Activated CD8-positive, alpha-beta memory T cell treated with anti-CD3 and anti-CD28 coated beads, Interleukin-2, amount 10 ng/mL, durations not matched to agents 7 days and 5 days (primary cell): ENCODE results near the gene WNT3A. TPM values are rescaled to one million over a fixed set of nuclear protein-coding genes. Genes with fewer than 3 reads are reported as not detected.
A peak's percentile ranks its signal among the peaks of the same experiment; 100 is the strongest.

Experiments
- ATAC-seq: fragments of 150-1000 bp; cut with Tn5 transposase; one replicate; pipeline ENCODE4 v1.10.0; 2021; ENCODE audit warnings: moderate library complexity
- CTCF ChIA-PET: fragments of 350-600 bp; sonication (Branson Sonifier 250); formaldehyde crosslinking; loops from one replicate; lab custom pipeline; 2021; ENCODE audit warnings: antibody characterized with exemption; lab: Charles Lee
- DNase-seq: peaks from one replicate; pipeline ENCODE4 v3.0.0-alpha.2; 2020
- H3K27ac Mint-ChIP-seq: one replicate; pipeline ENCODE4 v1.8.0; 2021; ENCODE audit warnings: mild to moderate bottlenecking, mixed read lengths
- H3K27me3 Mint-ChIP-seq: one replicate; pipeline ENCODE4 v1.8.0; 2021; ENCODE audit warnings: mixed read lengths
- H3K36me3 Mint-ChIP-seq: one replicate; pipeline ENCODE4 v1.8.0; 2021; ENCODE audit warnings: mild to moderate bottlenecking, mixed read lengths
- H3K4me1 Mint-ChIP-seq: one replicate; pipeline ENCODE4 v1.8.0; 2021; ENCODE audit warnings: mixed read lengths
- H3K4me3 Mint-ChIP-seq: one replicate; pipeline ENCODE4 v1.8.0; 2021; ENCODE audit warnings: mild to moderate bottlenecking, moderate library complexity, mixed read lengths
- H3K9me3 Mint-ChIP-seq: one replicate; pipeline ENCODE4 v1.8.0; 2022; ENCODE audit warnings: low read depth, mixed read lengths
- total RNA-seq, 2 experiments: library from RNA; stranded (reverse); gene quantifications; one replicate each; pipeline ENCODE4 v1.2.3, GENCODE V29; 2021

WNT3A gene
- total RNA-seq, 2 experiments from 2014 or later: not detected

DNA sequence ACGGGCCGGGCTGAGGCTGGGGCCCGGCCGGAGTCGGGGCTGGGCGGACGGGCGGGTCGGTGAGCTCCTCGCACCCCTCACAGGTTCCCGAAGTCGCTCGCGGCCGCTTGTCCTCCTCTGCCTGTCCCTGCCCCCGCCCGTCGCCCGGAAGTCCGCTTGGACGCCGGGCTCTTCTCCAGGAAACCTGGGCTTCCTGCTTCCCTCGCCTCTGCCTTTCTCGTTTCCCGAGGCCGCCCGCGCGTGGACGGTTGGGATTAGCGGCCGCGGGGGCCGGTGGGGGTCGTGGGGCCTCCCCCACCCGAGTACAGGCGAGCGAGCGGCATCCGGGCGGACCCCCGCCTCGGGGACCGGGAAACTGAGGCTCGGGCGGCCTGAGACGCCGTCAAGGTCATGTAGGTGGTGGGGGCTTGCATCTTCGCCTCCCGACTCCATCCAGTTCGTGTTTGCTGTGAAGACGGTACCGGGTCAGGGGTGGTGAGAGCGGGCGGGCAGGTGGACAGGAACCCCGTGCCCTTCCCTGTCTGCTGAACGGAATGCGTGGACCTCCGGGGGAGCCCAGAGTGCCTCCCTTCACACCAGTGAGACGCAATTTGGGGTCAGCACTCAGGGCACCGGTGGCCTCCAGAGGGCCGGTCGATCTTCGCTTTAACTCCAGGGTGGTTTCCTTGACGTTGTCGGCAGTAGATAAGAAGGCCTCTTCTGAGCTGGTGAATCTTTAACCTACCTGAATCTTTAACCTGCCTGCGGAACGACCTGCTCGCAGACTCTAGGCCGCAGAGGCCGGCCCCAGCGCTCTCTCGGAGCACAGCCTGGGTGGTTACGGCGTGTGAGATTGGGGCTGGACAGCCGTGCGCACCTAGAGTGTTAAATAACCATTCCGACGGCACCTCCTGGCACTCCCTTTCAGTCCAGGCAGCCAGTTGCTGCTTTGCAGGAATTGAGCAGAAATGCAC is 76.4 kb downstream of the WNT3A start:
- DNase-seq: peak; percentile 68
- peaks cover 33% of the 10 kb centered on the region for H3K36me3 Mint-ChIP-seq
- peak overlapping the region; percentile 99 for H3K4me3 Mint-ChIP-seq
- H3K27ac Mint-ChIP-seq: peak overlapping the region; percentile 97
- peak; percentile 29 for ATAC-seq
- peaks cover 48% of the 10 kb centered on the region for H3K4me1 Mint-ChIP-seq
- H3K27me3 Mint-ChIP-seq: no peaks in the 10 kb centered on the region
- H3K9me3 Mint-ChIP-seq: no peaks in the 10 kb centered on the region
- CTCF ChIA-PET: interaction anchor here (1.0 to 2.1 kb wide), 7 partner anchors 8 to 602 kb away, joined by 3 to 6 read pairs (median 3); partner anchors contain the start of gene MRPL55

DNA sequence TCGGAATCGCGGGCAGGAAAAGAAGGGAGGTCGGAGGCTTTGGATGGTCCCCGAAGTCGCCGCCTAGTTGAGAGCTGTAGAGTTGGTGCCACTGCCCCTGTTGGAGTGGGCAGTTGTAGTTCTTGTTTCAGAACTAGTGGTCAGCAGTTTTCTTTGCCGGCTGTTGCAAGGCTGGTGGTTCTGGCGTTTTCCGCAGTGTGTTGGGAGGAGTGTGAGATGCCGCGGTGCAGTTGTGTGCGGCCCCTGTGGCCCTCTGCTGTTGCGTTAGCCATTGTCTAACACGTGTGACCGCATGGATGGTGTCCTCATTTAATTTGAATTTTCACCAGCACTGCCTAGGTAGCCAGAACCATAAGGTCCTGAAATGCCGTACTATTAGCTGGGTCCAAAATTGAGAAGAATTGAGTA is 77.1 kb downstream of the WNT3A start:
- H3K4me1 Mint-ChIP-seq: peaks cover 55% of the 10 kb centered on the region
- no peaks in the 10 kb centered on the region for H3K27me3 Mint-ChIP-seq
- CTCF ChIA-PET: interaction anchor here (1.2 to 2.1 kb wide), 2 partner anchors 18 to 59 kb away, joined by 3 to 6 read pairs; no protein-coding TSS in a partner anchor
- H3K36me3 Mint-ChIP-seq: peaks cover 38% of the 10 kb centered on the region
- peak overlapping the region; percentile 99 for H3K4me3 Mint-ChIP-seq
- DNase-seq: no peak
- no peak for ATAC-seq
- no peaks in the 10 kb centered on the region for H3K9me3 Mint-ChIP-seq
- H3K27ac Mint-ChIP-seq: peak overlapping the region; percentile 97

DNA sequence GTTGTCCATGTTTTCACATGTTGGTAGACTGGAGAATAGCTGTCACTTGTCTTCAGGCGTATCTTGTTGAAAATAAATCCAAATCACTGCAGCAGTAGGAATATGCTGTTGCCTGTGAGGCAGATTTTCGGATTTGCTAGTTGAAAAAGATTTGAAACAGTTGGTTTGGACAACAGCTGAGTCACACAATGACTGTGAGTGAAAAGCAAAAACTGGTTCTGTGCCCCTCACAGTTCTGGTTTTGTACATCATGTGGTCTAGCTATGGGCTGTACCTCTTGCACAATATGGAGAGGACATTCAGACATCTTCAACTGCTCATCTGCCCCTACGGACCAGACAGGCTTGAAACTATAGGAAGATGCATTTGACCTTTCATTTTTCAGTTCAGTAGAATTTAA is 77.5 kb downstream of the WNT3A start:
- no peaks in the 10 kb centered on the region for H3K9me3 Mint-ChIP-seq
- peaks cover 43% of the 10 kb centered on the region for H3K36me3 Mint-ChIP-seq
- CTCF ChIA-PET: interaction anchor here (1.2 kb wide), 1 partner anchor 59 kb away, joined by 3 read pairs; no protein-coding TSS in a partner anchor
- H3K27ac Mint-ChIP-seq: peak overlapping the region; percentile 97
- no peak for DNase-seq
- no peaks in the 10 kb centered on the region for H3K27me3 Mint-ChIP-seq
- peaks cover 59% of the 10 kb centered on the region for H3K4me1 Mint-ChIP-seq
- H3K4me3 Mint-ChIP-seq: peak overlapping the region; percentile 99
- ATAC-seq: no peak

DNA sequence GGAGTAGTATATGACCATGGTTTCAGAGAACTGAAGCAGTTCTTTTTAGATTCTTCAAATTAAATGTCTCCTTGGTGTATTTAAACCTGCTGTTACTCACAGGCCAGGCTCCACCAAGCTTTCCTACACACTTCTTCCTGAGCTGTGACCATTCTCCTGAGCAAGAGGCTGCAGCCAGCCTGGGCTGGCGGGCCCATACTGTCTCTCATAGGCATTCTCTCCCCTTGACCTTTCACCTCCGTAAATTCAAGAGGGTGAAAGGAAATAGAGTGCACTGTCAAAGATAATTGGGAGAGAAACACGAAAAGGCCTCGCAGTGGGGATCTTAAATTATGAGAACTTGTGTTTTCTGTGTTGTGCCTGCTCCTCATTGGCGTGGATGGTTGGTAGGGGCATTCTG is 78.0 kb downstream of the WNT3A start:
- peak overlapping the region; percentile 99 for H3K4me3 Mint-ChIP-seq
- ATAC-seq (no peak), DNase-seq (no peak)
- no peaks in the 10 kb centered on the region for H3K27me3 Mint-ChIP-seq
- CTCF ChIA-PET: interaction anchor here (1.2 kb wide), 1 partner anchor 59 kb away, joined by 3 read pairs; no protein-coding TSS in a partner anchor
- H3K4me1 Mint-ChIP-seq: peaks cover 61% of the 10 kb centered on the region
- peak overlapping the region; percentile 97 for H3K27ac Mint-ChIP-seq
- H3K36me3 Mint-ChIP-seq: peaks cover 47% of the 10 kb centered on the region
- H3K9me3 Mint-ChIP-seq: no peaks in the 10 kb centered on the region

DNA sequence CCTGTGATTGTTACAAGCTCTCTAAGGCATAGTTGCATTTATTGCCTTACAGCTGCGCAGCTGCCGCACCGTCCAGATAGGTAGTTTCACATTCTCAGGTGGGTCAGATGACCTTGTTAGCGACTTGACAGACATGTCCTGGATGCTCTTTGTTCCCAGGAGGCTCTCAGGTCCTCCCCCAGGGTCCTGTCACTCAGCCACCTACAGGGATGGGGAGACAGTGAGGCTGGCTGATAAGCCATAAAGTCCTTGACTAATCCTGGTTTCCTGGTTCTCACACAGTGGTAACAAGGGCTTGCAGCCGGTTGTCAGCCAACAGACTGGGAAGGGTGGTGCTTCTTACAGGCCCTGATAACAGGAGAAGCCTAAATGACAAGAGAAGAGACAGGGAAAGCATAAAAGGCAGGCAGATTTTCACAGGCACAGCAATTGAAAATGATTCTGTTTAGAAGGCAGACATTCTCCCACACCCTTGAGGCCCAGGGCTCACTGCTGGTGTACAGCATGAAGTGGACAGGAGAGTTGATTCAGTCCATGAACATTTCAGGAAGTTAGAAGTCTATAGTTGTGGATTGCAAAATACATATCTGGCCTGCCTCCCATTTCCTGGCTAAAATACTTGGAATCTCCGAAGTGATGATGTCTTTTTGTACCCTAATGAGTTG is 78.6 kb downstream of the WNT3A start:
- no peak for ATAC-seq
- H3K9me3 Mint-ChIP-seq: no peaks in the 10 kb centered on the region
- DNase-seq: no peak
- H3K27me3 Mint-ChIP-seq: no peaks in the 10 kb centered on the region
- H3K27ac Mint-ChIP-seq: peak overlapping the region; percentile 97
- CTCF ChIA-PET: interaction anchor here (1.2 kb wide), 1 partner anchor 58 kb away, joined by 3 read pairs; no protein-coding TSS in a partner anchor
- H3K36me3 Mint-ChIP-seq: peaks cover 50% of the 10 kb centered on the region
- peaks cover 67% of the 10 kb centered on the region for H3K4me1 Mint-ChIP-seq
- H3K4me3 Mint-ChIP-seq: peak overlapping the region; percentile 99

DNA sequence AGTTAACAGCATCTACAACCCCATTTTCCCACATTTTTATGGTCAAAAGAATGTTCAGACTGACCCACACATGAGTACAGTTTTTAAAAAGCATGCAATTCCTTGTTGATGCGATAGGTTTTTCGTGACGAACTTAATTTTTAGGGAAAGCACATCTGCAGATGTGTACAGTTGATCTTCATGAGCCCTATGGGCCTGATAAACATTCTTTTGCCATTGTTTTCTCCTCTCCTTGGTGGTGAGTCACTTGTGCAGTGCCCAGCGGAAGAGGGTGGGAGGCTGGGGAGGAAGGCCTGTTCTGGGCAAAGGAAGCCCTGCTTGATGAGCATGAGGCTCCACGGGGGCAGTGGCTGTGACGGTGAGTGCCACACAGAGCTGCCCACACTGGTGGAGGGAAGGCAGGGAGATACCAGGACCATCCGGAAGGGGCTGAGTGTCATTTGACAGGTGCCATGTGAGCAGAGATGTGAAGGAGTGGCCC is 81.0 kb downstream of the WNT3A start:
- Mint-ChIP-seq H3K27me3 (no peaks in the 10 kb centered on the region), H3K4me3 (peak overlapping the region; percentile 25), H3K4me1 (peaks cover 76% of the 10 kb centered on the region), H3K27ac (peak overlapping the region; percentile 83), H3K9me3 (peaks cover 5% of the 10 kb centered on the region), H3K36me3 (peaks cover 74% of the 10 kb centered on the region)
- CTCF ChIA-PET: interaction anchor here (1.2 to 1.9 kb wide), 4 partner anchors 13 to 323 kb away, joined by 3 to 7 read pairs (median 4); no protein-coding TSS in a partner anchor
- no peak for DNase-seq
- no peak for ATAC-seq

DNA sequence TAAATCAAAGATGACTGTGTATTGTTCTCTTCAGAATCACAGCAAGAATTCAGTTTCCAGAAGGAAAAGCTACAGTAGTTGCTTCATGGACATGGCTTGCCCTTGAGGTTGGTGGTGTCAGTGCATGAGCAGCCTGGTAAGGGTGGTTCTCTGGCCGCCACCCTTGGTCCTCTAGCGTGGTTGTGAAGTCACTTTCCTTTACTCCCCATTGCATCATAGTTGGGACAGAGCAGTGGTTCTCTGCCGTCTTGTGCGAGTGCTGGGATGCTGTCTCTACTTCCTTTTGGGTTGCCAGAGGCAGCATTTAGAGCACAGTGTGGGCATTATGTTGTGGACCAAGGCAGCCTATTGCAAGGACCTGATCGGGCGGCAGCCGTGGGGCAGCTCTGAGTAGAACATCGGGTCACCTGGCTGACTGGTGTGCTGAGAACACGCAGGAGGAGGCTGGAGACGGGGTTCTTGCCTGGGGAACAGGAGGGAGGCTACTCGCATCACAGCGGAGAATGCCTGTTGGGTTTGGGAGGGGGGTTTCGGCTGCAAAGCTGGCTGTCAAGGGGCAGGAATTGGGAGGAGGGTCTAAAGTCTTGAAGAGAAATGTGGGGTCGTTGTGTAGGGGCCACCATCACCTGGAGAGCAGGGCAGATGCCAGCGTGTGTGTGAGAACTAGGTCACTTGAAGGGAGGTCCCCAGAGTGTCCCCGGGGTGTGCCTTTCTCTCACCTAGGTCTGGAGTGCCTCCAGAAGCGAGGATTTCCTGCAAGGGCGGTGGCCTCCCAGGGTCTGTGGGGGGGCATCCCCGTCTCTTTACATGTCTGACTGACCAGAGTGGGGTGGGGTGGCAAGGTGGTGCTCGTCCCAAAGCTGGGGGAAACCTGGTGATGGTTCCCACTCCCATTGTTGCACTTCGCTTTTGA is 82.0 kb downstream of the WNT3A start:
- no peak for ATAC-seq

DNA sequence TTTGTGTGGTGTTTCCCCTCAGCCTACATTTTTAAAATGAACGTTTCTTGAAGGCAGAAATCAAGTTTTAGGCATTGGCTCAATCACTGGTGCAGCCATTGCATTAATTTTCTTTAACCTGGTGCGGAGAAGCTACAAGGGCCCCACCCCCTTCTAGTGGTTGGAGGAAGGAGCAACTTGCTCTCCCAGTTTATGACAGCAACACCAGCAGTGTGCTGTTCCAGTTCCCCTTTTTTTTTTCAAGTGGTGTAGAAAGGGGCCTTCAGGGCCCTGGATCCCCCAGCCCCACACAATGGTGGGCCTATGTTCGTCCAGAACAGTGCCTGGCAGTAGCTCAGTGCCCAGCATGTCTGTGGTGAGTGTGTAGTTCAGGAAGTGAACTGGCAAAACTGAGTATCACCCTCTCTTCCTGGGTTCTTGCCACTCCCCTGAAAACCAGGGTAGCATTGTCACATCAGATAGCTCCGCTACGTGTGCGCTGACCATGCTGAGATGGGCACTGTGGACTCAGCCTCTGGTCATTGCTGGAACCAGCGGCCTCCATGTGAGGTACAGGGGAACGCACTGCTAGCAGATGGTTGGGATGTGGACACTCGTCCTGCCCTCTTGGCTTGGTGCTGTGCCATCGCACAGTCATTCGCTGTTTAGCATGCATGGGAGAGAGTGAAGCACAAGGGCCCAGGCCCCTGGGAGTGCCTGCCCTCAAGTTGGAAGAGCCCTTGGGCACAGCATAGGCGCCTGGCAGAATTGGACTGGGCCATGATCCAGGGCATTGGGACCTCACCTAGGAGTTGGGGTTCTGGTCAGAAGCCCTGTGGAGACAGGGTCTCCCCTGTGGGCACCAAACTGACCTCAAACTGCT is 83.0 kb downstream of the WNT3A start:
- Mint-ChIP-seq H3K4me3 (no peak overlapping the region), H3K27ac (no peak overlapping the region), H3K27me3 (no peaks in the 10 kb centered on the region), H3K36me3 (peaks cover 75% of the 10 kb centered on the region), H3K9me3 (peaks cover 8% of the 10 kb centered on the region), H3K4me1 (peaks cover 67% of the 10 kb centered on the region)
- CTCF ChIA-PET: interaction anchor here (1.1 to 1.2 kb wide), 2 partner anchors 10 to 547 kb away, joined by 3 read pairs; no protein-coding TSS in a partner anchor
- no peak for ATAC-seq
- no peak for DNase-seq

More for the DNA sequence above, 82.0 kb downstream of the WNT3A start:
- CTCF ChIA-PET: interaction anchor here (1.2 to 1.7 kb wide), 3 partner anchors 11 to 42 kb away, joined by 3 to 4 read pairs (median 3); no protein-coding TSS in a partner anchor
- no peak overlapping the region for H3K4me3 Mint-ChIP-seq
- peaks cover 74% of the 10 kb centered on the region for H3K36me3 Mint-ChIP-seq
- peaks cover 5% of the 10 kb centered on the region for H3K9me3 Mint-ChIP-seq
- DNase-seq: no peak
- peak overlapping the region; percentile 54 for H3K27ac Mint-ChIP-seq
- peaks cover 73% of the 10 kb centered on the region for H3K4me1 Mint-ChIP-seq
- no peaks in the 10 kb centered on the region for H3K27me3 Mint-ChIP-seq

DNA sequence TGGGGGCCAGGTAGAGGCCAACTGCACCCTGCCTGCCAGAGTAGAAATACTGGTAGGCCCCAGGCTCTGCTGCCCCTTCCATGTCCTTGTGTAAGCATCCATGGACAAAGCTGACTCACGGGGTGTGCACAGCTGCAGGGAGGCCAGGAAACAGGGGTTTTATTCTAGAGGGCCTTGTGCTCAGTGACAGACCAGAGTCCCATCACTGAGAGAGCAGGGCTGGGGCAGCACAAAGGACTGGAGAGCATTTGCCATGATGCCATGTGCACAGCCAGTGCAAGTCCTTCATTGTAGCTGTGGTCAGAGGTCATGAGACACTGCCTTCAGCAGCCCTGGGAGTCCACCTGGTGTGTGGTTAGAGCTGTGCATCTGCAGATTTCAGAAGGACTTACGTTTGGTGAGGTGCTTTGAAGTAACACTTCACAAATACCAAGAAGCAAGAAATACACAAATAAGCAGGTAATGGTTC is 83.8 kb downstream of the WNT3A start:
- DNase-seq (no peak), ATAC-seq (no peak)
- Mint-ChIP-seq H3K9me3 (peaks cover 14% of the 10 kb centered on the region), H3K27ac (no peak overlapping the region), H3K4me3 (no peak overlapping the region), H3K4me1 (peaks cover 63% of the 10 kb centered on the region), H3K27me3 (no peaks in the 10 kb centered on the region), H3K36me3 (peaks cover 79% of the 10 kb centered on the region)
- CTCF ChIA-PET: interaction anchor here (1.1 to 1.3 kb wide), 2 partner anchors 91 to 548 kb away, joined by 3 read pairs; no protein-coding TSS in a partner anchor

DNA sequence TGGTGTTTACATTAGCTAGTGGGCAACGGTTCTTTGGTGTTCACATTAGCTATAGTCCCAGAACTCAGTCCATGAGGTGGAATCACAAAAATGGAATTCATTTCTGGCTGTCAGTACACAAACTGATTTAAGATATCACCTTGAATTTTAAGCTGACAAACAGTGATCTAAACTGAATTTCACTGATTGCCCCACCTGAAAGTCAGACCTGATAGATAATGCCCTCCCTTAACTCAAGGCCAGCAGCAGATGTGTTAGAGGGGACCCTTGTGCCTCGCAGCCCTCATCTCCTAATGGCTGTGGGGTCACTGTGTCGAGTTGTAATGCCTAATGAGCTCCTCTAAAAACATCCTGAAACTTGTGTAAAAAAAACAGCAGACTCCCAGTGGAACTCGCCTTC is 84.3 kb downstream of the WNT3A start:
- Mint-ChIP-seq H3K9me3 (peaks cover 15% of the 10 kb centered on the region), H3K36me3 (peaks cover 82% of the 10 kb centered on the region), H3K4me3 (no peak overlapping the region), H3K27me3 (no peaks in the 10 kb centered on the region), H3K4me1 (peaks cover 59% of the 10 kb centered on the region), H3K27ac (no peak overlapping the region)
- DNase-seq (no peak), ATAC-seq (no peak)
- CTCF ChIA-PET: interaction anchor here (0.8 to 1.3 kb wide), 3 partner anchors 9 to 92 kb away, joined by 3 read pairs; partner anchors contain the start of gene ARF1

DNA sequence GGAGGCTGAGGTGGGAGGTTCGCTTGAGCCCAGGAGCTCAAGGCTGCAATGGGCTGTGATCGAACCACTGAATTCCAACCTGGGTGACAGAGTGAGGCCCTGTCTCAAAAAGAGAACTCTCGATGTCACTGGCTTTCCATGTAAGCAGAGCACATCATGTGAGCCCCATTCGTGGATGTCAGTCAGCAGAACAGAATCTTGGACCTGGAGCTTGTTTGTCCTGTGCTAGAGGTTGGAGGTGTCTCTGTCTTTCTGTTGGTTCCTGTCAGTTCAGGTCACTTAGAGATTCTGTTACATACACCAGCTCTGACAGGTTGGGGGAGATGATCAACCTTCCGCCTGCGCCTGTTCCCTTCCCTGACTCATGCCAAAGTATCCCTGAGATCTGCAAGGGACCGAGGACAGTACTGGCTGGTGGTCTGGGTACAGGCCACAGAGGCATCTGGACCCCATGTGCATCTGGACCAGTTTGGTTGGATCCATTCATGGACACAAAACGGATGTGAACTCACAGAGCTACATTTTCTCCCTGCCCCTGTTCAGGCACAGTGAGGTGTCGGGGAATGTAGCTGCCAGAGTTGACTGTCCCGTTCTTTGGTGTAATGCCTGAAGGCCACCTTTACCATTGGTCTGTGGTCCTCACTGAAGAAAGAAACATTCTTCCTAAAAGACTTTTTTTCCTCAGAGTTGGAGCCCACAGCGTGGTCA is 85.7 kb downstream of the WNT3A start:
- Mint-ChIP-seq H3K4me1 (peaks cover 50% of the 10 kb centered on the region), H3K9me3 (peaks cover 15% of the 10 kb centered on the region), H3K27me3 (no peaks in the 10 kb centered on the region), H3K36me3 (peaks cover 86% of the 10 kb centered on the region), H3K4me3 (no peak overlapping the region), H3K27ac (no peak overlapping the region)
- DNase-seq: no peak
- no peak for ATAC-seq
- CTCF ChIA-PET: interaction anchor here (1.0 kb wide), 1 partner anchor 74 kb away, joined by 3 read pairs; no protein-coding TSS in a partner anchor
